GM12873 (cell line): ENCODE results near the gene TNPO2.

Experiments
- TF ChIP-seq, protein P1 (sequence below): IDR thresholded peaks from 2 replicates; pipeline ENCODE4 v1.5.1; 2012; ENCODE audit warnings: low read depth, mild to moderate bottlenecking, moderate library complexity, low read length, control low read depth; ENCODE audit not compliant: insufficient read depth; ENCODE audit errors: missing control alignments

The TNPO2 gene

DNA sequence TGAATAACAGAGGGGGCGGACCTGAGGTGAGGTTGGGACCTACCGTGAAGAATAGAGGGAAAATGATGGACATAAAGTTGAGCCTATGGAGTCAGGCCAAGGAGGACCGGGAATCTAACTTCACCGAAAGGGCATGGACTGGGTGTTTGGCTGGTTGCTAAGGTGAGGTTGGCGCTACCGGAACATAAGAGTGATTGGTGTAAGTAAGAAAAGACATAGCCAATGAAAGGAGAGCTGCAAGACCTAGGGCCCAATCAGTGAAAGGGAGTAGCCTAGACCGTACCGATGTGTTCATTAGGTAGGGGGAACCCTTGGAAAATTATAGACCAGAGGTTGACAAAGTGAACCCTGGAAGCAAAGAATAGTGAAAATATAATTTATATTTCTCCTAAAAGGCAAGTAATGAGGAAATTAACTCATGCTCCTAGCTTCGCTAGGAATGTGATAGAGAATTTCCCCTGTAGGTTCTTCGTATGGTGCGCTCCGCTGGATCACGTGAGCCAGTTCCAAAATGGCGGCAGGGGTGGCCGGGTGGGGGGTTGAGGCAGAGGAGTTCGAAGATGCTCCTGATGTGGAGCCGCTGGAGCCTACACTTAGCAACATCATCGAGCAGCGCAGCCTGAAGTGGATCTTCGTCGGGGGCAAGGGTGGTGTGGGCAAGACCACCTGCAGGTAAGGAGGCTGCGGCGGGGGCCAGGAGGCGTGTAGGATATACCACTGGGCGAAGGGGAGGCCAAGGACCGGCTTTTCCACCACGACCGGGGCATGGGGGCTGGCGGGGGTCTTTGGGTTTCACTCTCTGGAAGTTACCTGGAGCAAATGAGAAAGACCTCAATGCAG is 13.5 kb upstream of the TNPO2 start, which contains the start of gene GET3:
Gene GET3 (plus strand): TSS at position 503 of the 840 bp plus-strand sequence. CDS start 9 bp downstream, at position 512.
- TF ChIP-seq, protein P1, sequence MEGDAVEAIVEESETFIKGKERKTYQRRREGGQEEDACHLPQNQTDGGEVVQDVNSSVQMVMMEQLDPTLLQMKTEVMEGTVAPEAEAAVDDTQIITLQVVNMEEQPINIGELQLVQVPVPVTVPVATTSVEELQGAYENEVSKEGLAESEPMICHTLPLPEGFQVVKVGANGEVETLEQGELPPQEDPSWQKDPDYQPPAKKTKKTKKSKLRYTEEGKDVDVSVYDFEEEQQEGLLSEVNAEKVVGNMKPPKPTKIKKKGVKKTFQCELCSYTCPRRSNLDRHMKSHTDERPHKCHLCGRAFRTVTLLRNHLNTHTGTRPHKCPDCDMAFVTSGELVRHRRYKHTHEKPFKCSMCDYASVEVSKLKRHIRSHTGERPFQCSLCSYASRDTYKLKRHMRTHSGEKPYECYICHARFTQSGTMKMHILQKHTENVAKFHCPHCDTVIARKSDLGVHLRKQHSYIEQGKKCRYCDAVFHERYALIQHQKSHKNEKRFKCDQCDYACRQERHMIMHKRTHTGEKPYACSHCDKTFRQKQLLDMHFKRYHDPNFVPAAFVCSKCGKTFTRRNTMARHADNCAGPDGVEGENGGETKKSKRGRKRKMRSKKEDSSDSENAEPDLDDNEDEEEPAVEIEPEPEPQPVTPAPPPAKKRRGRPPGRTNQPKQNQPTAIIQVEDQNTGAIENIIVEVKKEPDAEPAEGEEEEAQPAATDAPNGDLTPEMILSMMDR, result no peak

DNA sequence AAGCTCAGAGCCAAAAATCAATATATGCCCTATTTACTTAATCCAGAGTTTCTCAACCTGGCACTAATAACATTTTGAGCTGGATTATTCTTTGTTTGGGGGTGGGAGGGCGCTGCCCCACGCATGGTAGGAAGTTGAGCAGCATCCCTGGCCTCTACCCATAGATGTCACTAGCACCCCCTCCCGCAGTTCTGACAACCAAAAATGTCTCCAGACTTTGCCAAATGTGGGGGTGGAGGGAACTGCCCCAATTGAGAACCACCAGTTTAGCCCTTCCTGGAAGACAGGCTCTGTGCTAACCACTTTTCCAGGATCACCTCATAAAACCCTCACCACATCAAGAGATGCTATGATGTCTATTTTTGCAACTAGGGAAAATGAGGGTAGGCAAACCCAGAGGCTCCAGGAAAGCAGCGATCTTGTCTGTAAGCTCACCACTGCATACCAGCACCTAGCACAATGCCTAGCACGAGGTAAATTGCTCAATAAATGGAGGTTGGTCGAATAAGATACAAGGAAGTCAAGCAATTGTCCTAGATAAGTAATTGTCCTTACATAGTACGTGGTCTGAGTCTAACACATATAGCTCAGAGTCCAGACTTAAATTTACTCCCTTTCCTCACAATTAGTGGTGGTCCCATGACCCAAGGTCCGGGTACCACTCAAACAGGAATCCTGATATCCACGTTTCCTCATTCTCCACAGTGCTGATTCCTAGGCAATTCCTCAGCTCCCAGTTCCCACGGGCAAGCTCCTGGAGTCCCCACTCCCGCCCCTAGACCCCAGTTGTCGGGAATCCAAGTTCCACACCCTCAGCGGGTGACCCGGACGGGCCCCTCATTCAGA is 9.9 kb upstream of the TNPO2 start:
- TF ChIP-seq, protein P1, result peak; percentile 77

DNA sequence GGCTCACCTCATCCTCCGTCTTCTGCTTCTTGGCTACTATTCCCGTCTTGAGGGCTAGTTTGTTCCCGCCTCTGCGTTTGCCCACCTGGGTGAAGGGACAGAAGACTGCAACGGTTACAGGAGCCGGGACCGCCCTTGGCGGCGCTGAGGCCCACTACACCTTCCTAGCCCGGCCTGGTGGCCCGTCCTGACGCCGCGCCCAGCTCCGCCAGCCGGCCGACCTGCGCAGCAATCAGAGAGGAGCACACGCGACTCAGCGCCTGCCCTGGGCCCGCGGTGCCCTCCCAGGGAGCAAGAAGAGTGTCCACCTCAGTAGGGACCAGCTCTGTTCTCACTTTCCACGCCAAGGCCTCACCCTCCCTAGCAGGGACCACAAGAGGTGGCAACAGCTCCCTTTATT is 7.6 kb upstream of the TNPO2 start:
- TF ChIP-seq, protein P1, result no peak

DNA sequence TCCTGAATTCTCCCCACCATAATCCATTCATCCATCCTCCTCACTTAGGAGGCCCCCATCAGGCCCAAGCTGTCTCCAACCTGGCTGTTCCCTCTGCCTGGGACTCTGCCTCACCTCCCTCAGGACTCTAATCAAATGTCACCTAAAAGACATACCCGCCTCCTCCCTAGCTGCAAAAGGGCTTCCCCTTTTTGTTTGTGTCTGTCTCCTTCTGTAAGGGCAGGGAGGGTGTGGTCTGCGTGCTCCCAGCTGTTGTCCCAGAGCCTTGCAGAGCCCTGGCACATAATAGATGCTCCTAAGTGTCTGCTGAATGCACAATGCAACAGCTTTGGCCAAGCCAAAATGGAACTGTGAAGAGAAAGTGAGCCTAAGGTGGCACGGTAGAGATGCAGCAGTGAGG is 6.3 kb upstream of the TNPO2 start:
- TF ChIP-seq, protein P1, result no peak

DNA sequence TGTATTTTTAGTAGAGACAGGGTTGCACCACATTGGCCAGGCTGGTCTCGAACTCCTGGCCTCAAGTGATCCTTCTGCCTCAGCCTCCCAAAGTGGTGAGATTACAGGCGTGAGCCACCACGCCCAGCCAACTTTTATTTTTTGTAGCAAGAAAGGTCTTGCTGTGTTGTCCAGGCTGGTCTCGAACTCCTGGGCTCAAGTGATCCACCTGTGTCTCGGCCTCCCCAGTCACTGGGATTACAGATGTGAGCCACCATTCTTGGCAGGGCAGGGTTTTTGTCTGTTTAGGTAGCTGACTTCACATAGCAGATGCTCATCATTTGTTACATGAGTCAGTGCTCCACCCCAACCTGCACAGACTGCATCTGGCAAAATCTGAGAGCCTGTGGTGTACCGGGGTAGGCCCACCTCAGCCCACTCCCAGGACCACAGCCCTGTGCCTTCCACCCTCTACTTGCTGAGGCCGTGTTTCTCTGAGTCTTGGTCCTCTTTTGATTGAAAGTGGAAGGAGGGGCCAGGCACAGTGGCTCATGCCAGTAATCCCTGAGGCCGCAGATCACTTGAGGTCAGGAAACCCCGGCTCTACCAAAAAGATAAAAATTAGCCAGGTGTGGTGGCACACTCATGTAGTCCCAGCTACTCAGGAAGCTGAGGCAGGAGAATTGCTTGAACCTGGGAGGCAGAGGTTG is 4.2 kb upstream of the TNPO2 start:
- TF ChIP-seq, protein P1, result no peak

DNA sequence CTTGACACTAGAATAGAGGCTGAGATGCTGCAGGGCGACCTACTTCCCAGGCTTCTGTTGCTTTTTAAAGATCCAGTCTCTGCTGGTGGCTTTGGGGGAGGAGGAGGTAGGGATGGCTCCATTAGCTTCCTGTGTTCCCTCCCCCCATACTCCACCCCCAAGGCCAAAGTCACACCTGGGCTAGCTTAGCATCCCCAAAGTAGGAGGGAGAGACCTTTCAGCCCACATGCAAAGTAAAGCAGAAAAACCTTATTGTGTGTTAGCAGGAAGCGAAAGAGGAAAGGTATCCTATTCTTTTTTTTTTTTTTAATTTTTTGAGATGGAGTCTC is 3.2 kb upstream of the TNPO2 start:
- TF ChIP-seq, protein P1, result no peak

DNA sequence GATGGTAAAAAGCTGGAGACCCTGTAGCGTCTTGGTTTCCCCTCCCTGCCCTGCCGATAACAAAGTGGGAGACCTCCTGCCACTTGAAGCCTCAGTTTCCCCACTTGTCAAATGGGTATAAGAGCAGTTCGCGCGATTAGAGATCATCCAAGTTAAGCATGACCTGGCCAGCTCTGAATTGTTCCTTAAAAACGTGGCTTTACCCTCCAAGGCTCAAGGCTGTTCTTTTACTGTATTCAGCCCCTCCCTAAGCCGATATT is 421 bp downstream of the TNPO2 start:
- TF ChIP-seq, protein P1, result no peak
